C1 segment of cervical spinal cord (tissue), 14 donors: ENCODE measurements around the gene MBD4.
A peak's percentile ranks its signal among the peaks of the same experiment; 100 is the strongest.
"Not testable (repeated sequence)": the region's sequence is repeated elsewhere in the genome, so short reads cannot be mapped to it uniquely, and the experiment has no call there.

ENCODE experiments used
- DNase-seq, 14 donors: peaks; one replicate each; lab custom pipeline; 2025; lab: John Stamatoyannopoulos, UW

Gene MBD4

DNA sequence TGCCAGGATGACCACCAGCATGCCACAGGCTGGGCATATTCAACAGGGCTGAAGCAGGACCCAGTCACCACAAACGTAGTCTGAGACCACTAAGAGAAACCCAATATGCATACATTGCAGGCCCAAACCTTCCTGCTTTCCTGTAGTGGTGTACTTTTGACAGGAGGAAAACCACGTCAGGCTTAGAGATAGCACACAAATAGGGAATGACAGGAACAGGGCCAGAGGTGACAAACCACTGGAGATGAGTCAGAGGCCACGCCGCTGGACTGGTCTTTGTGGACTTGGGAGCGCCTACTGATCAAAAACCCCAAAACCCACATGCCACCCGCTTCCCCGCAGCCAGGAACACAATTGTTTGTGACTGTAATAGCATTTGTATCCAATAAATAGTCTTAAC, 7.7 kb downstream of the MBD4 start:
- no peak for DNase-seq

DNA sequence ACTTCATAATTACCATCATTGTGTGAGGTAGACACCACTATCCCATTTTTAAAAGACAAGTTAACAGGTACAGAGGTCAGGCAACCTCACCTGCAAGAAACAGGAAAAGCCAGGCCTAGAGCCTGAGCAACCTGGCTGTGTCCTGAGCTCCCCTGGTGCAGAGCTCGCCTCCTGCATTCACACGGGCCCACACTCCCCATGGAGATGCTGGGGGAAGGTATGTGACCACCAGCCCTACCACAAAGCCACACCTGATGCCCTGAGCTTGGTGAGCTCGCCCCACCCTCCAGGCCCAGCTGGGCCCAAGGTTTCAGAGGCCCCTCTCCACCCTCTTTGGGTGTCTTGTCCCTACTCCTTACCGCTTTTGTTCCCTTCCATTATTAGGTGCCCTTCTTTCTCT, 10.1 kb downstream of the MBD4 start:
- DNase-seq, result no peak

DNA sequence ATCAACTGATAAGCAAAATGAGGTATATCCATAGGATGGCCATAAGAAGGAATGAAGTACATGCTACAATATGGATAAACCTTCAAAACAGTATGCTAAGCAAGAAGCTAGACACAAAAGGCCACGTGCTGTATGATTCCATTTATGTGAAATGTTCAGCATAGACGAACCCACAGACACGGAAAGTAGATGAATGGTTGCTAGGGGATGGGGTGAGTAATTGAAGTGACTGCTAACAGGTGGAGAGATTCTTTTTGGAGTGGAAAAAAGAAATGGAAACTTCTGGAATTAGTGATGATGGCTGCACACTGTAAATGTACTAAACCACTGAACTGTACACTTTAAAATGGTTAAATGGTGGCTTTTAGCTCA, 10.7 kb downstream of the MBD4 start:
- DNase-seq, result no peak

GRCh38 chr3:129428376-129429079, 11.2 kb downstream of the MBD4 start, which contains the start of gene EFCAB12:
Gene EFCAB12, minus strand, starts transcription at chr3:129428636. Its CDS starts 148 bp downstream, at chr3:129428488.
- DNase-seq, result peak; percentile 60 to 92 (median 88)

DNA sequence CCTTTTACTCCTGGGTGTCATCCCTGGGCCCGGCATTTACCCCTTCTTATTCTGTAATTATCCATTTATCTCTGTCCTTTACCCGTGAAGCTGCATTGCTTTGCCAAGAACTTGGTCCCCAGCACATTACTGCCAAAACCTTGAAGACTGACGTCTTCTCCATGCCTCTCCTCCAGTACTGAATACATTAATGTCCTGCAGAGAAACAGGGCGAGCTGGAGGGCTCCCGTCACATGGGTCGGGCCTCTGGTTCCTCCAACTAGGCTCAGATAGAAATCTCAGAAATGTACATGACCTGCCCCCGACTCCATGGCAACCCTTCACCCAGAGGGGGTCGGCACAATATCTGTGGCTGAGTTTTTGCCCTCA, 11.8 kb downstream of the MBD4 start:
- no peak for DNase-seq

- no peak for DNase-seq
Measured at GRCh38 chr3:129425619-129426018, 14.1 kb downstream of the MBD4 start.

DNA sequence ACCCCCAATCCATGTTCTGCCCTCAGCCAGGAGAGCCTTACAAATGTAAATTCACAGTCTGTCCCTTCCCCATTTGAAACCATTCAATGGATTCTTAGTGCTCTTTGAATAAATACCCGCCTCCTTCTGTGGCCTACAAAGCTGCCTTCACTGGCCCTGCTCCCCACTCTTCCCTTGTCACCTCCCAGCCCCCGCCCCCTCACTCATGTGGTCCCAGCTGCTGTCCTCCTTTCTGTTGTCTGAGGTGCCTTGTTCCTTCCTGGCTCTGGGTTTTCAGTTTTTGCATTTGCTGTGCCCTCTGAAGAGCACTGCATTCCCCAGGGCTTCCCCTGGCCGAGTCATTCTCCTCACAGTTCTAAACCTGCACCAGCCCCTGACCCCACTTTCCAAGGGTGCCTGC, 14.5 kb downstream of the MBD4 start:
- no peak for DNase-seq

DNA sequence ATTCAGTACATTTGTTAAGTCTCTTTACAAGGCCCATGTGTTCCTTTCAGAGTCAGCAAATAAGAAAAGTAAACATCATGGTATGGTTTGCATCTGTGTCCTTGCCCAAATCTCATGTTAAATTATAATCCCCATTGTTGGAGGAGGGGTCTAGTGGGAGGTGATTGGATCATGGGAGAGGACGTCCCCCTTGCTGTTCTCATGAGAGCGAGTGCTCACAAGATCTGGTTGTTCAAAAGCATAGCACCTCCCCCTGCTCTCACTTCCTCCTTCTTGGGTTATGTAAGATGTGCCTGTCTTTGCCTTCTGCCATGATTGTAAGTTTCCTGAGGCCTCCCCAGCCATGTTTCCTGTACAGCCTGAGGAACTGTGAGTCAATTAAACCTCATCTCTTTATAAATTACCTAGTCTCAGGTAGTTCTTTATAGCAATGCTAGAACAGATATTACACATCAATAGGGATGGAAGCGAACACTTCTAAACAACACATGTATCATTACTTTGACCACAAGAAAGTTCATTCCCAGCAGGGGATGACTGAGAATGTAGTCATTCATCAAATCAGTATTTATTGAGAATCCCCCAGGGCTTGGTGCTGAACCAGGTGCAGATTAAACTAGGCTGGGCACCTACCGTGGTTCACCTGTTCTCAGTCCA, 15.4 kb downstream of the MBD4 start:
- no peak for DNase-seq

DNA sequence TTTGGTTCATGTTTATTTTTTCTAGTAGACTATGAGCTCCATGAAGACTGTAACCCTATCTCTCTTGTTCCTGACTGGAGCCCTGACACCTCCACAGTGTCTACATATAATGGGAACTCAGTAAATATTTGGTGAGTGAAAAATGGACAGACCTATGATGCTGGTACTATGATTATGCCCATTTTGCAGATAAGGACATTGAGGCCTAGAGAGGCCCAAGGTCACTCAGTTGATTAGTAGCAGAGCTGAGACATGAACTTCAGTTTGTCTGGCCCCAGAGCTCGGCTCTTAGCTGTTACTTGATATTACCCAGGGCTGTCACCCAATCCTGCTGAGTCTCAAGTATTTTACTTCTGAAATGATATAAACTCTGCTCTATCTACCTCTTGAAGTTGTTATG, 16.9 kb downstream of the MBD4 start:
- DNase-seq, result no peak

DNA sequence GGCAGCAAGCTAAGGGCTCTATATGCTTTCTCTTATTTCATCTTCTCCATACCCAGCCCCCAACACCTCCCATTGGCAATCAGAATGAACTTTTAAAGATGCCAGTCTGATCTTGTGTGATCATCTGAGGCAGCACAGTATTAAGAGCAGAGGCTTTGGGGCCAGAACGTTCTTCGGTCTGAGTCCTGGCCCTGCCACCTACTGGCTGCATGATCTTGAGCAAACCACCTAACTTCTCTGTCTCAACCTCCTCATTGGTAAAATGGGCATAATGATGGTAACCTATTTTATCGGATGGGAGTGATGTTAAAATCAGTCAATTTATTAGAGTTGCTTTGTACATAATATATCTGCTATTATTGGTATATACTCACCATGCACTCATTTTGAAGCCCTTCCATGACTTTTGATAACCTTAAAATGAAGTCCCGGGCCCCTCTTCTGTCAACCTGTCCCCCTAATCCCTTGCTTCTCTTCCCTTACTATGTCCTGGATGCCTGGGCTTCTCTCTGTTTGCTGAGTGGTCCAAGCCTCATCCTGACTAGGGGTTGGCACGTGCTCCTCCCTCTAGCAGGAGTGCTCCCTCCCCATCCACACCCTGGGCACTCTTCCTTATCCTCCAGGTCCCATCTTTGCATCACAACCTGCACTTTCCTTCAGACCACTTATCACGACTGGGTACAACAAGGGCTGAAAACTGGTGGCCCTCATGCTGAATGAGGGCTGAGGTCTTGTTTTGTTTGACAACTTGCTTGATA, 17.6 kb downstream of the MBD4 start:
- no peak for DNase-seq

- DNase-seq, result no peak
Measured at GRCh38 chr3:129421236-129421883, 18.4 kb downstream of the MBD4 start.

DNA sequence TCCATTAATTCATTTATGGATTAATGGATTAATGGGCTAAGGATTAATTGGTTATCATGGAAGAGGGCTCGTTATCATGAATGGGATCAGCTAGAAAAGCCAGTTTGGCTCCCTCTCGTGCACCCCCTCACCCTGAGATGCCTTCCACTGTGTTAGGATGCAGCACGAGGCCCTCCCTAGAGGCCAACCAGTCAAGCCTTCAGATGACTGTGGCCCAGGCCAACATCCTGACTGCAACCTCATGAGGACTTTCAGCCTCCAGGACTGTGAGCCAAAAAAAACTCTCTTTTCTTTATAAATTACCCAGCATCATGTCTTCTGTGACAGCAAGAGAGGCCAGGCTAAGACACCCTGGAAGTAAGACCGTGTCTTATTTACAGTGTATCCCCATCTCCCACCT, 20.3 kb downstream of the MBD4 start:
- no peak for DNase-seq

GRCh38 chr3:129418041-129418973, 21.4 kb downstream of the MBD4 start:
- no peak for DNase-seq

DNA sequence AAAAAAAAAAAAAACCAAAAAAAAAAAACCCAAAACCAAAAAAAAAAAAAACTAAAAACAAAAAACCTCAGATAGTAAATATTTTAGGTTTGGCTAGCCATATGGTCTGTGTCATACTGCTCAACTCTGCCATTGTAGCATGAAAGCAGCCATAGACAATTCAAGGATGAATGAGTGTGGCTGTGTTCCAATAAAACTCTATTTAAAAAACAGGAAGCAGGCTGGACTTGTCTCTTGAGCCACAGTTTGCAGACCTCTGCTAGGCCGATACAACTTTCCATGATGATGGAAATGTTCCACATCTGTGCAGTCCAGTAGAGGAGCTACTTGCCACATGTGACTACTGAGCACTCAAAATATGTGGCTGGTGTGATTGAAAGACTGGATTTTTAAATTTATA, 22.4 kb downstream of the MBD4 start:
- no peak for DNase-seq

GRCh38 chr3:129416415-129416814, 23.3 kb downstream of the MBD4 start:
- no peak for DNase-seq

DNA sequence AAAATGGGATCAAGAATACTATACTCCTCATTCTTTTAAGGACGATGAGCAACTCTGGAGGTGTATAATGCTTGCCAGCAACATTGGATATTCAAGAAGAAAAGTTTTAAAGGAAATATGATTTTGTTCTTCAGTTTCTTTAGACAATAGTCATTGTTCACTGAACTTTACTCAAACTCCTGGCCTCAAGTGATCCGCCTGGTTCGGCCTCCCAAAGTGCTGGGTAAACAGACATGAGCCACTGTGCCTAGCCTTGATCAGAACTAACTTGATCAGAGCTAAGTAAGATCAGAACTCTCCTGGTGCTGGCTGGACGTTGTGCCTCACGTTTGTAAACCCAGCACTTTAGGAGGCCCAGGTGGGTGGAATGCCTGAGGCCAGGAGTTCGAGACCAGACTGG, 23.9 kb downstream of the MBD4 start:
- DNase-seq, result no peak

DNA sequence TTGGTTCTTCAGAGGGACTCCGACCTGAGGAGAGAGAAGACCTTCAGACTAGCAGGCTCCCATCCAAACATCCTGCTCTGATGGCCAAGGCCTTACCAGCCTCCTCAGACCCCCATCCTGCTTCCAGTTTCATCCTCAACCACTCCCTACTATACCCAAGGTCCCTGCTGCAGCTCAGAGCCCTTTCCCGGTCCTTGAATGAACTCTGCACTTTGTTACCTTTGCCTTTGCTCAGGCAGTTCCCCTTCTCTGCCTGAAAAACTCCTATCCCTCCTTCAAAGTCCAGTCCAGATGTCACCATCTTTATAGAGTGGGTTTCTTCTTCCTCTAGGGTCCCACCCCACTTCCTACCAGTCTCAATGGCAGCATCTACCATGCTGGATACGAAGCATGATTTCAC, 24.4 kb downstream of the MBD4 start:
- no peak for DNase-seq

GRCh38 chr3:129413687-129414506, 25.9 kb downstream of the MBD4 start:
- DNase-seq, result no peak

- DNase-seq, result not testable (repeated sequence)
Measured at GRCh38 chr3:129413238-129413637, 26.5 kb downstream of the MBD4 start.

DNA sequence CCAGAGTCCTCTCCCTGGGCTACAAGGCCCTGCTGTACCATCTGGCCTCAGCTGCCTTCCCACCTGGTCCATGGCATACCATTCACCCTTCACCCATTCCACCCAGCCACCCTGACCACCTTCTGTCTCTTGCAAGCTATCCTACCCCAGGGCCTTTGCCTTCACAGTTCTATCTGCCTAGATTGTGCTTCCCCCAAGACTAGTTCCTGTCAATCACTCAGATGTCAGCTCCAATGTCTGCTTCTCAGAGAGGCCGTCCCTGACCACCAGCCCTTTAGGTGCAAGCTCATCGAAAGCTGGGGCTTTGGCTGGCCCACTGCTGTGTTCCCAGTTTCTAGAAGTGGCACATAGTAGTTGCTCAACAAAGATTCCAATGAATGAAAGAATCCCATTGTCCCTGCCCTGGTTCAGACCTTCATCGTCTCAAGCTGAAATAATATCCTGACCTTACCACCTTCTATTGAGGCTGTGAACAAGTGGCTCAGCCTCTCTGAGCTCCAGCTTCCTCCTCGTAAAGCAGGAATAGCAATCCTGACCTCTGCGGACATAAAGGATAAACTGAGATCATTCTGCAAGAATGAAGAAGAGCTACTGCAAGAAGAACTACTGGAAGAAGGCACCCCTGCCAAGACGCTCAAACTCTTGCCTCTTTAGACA, 27.1 kb downstream of the MBD4 start:
- DNase-seq, result no peak
